ENCODE results near the gene CKS1B. TPM values are rescaled to one million over a fixed set of nuclear protein-coding genes. Genes with fewer than 3 reads are reported as not detected.

The CKS1B gene
- total RNA-seq, 6 donors from 2014 or later: 9.9 to 31.1 (median 22.5) TPM

- no peak for ATAC-seq (ENCODE audit: low FRiP score in 2 of 2)
- Histone ChIP-seq H3K9me3 (no peaks in the 10 kb centered on the region), H3K27ac (no peak overlapping the region), H3K36me3 (no peaks in the 10 kb centered on the region), H3K27me3 (no peaks in the 10 kb centered on the region), H3K4me1 (peaks cover 0 to 9% (median 6%) of the 10 kb centered on the region in 4 donors), H3K4me3 (no peak overlapping the region)
- WGBS, 2 donors: 90 to 95% methylated on average over 9 of the region's 9 CpGs
- no peak for TF ChIP-seq CTCF (IDR thresholded peaks at IDR 0.05)
- DNase-seq: no peak
These were observed 49.8 kb downstream of the CKS1B start for GRCh38 chr1:155024315-155024714.

- H3K27ac ChIP-seq: no peak overlapping the region
- H3K4me3 ChIP-seq: no peak overlapping the region
- no peaks in the 10 kb centered on the region for H3K9me3 ChIP-seq
- H3K27me3 ChIP-seq: no peaks in the 10 kb centered on the region
- DNase-seq: no peak
- TF ChIP-seq CTCF (IDR thresholded peaks at IDR 0.05) (no peak), POLR2A (IDR thresholded peaks at IDR 0.05) (no peak)
- 79 to 80% methylated on average over 2 to 9 of the region's 9 CpGs for WGBS, 2 donors
- H3K36me3 ChIP-seq: no peaks in the 10 kb centered on the region
- H3K4me1 ChIP-seq: peaks cover 0 to 8% (median 5%) of the 10 kb centered on the region in 4 donors
- no peak for ATAC-seq (ENCODE audit: low FRiP score in 2 of 2)
These were observed 51.7 kb downstream of the CKS1B start for GRCh38 chr1:155026154-155026553.

- Histone ChIP-seq H3K36me3 (no peaks in the 10 kb centered on the region), H3K27ac (no peak overlapping the region), H3K9me3 (no peaks in the 10 kb centered on the region), H3K4me3 (no peak overlapping the region), H3K4me1 (peaks cover 0 to 8% (median 5%) of the 10 kb centered on the region in 4 donors), H3K27me3 (no peaks in the 10 kb centered on the region)
- DNase-seq (no peak), ATAC-seq (ENCODE audit: low FRiP score in 2 of 2) (no peak)
- WGBS, 2 donors: 81 to 86% methylated on average over 5 to 6 of the region's 6 CpGs
- TF ChIP-seq POLR2AphosphoS5 (IDR thresholded peaks at IDR 0.05) (no peak), POLR2A (IDR thresholded peaks at IDR 0.05) (no peak), EP300 (IDR thresholded peaks at IDR 0.05) (no peak)
These were observed 52.1 kb downstream of the CKS1B start for GRCh38 chr1:155026588-155026987.

Small RNAs within 50 kb of the gene (small RNA-seq; reads per million reads assigned to genes)
- gene MIR4258 (0 reads per million in 4 donors), gene RF00017 (0 reads per million in 4 donors)

Other genes starting within 250 kb of the CKS1B start
- 1 to 10 TPM; 2.7 to 6.6 (median 3.7) TPM for gene KCNN3, start 104.4 kb upstream of the CKS1B start, total RNA-seq
- 10 to 100 TPM in 5 of 6 donors, 1 to 10 TPM in 1; 9.4 to 51.6 (median 29.8) TPM for gene PMVK, start 38.0 kb upstream of the CKS1B start, total RNA-seq
- 100 to 1,000 TPM in 1 of 6 donors, 10 to 100 TPM in 5; 72.1 to 108 (median 83.7) TPM for gene PBXIP1, start 18.6 kb upstream of the CKS1B start, total RNA-seq
- 10 to 100 TPM; 20.1 to 41.9 (median 27.5) TPM for gene PYGO2, start 12.9 kb upstream of the CKS1B start, total RNA-seq
- gene SHC1, start 3.9 kb upstream of the CKS1B start, total RNA-seq: 100 to 1,000 TPM in 1 of 6 donors, 10 to 100 TPM in 5; 55.5 to 130 (median 69.1) TPM
- 10 to 100 TPM; 15.6 to 62.9 (median 29.8) TPM for gene FLAD1, start 8.7 kb downstream of the CKS1B start, total RNA-seq
- gene LENEP, start 18.9 kb downstream of the CKS1B start, total RNA-seq: 1 to 10 TPM in 1 of 6 donors, under 1 TPM in 1, not detected in 4; 0.57 to 1.0 TPM
- 10 to 100 TPM; 43.9 to 88.2 (median 66.2) TPM for gene ZBTB7B, start 28.1 kb downstream of the CKS1B start, total RNA-seq
- 1 to 10 TPM in 4 of 6 donors, under 1 TPM in 2; 0.49 to 2.1 (median 1.1) TPM for gene DCST2, start 59.1 kb downstream of the CKS1B start, total RNA-seq
- under 1 TPM in 1 of 6 donors, not detected in 5; 0.89 TPM for gene DCST1, start 59.1 kb downstream of the CKS1B start, total RNA-seq
- gene ADAM15, start 76.6 kb downstream of the CKS1B start, total RNA-seq: 100 to 1,000 TPM in 4 of 6 donors, 10 to 100 TPM in 2; 52.1 to 246 (median 106) TPM
- 1 to 10 TPM; 2.8 to 8.1 (median 7.0) TPM for gene EFNA4, start 89.1 kb downstream of the CKS1B start, total RNA-seq
- gene EFNA3, start 104.2 kb downstream of the CKS1B start, total RNA-seq: 1 to 10 TPM in 4 of 6 donors, under 1 TPM in 2; 0.33 to 2.1 (median 1.4) TPM
- gene EFNA1, start 153.2 kb downstream of the CKS1B start, total RNA-seq: 100 to 1,000 TPM; 131 to 226 (median 164) TPM
- 10 to 100 TPM; 19.9 to 49.9 (median 42.7) TPM for gene SLC50A1, start 161.2 kb downstream of the CKS1B start, total RNA-seq
- gene DPM3, start 165.8 kb downstream of the CKS1B start, total RNA-seq: 100 to 1,000 TPM in 2 of 6 donors, 10 to 100 TPM in 3, not detected in 1; 25.1 to 112 (median 67.5) TPM
- gene KRTCAP2, start 198.6 kb downstream of the CKS1B start, total RNA-seq: 100 to 1,000 TPM in 4 of 6 donors, 10 to 100 TPM in 2; 47.1 to 166 (median 131) TPM
- gene TRIM46, start 199.2 kb downstream of the CKS1B start, total RNA-seq: under 1 TPM in 3 of 6 donors, not detected in 3; 0.30 to 0.64 (median 0.57) TPM
- gene THBS3, start 233.2 kb downstream of the CKS1B start, total RNA-seq: 10 to 100 TPM; 18.3 to 97.4 (median 27.6) TPM
- 10 to 100 TPM; 23.0 to 68.4 (median 37.4) TPM for gene MTX1, start 234.0 kb downstream of the CKS1B start, total RNA-seq